BE2C (cell line): Measurements from ENCODE around the gene MRTO4.
A peak's percentile ranks its signal among the peaks of the same experiment; 100 is the strongest.
"Not testable (repeated sequence)": the region's sequence is repeated elsewhere in the genome, so short reads cannot be mapped to it uniquely, and the experiment has no call there.

ENCODE experiments used
- DNase-seq: peaks from one replicate; pipeline ENCODE4 v3.0.0-alpha.2; 2020
- H3K27me3 ChIP-seq: fragments of 250-450 bp; sonication (Bioruptor Pico); 2 replicates; pipeline ENCODE4 v1.5.1; 2020; ENCODE audit warnings: mild to moderate bottlenecking
- H3K36me3 ChIP-seq: fragments of 250-450 bp; sonication (Bioruptor Pico); 2 replicates; pipeline ENCODE4 v1.5.1; 2020; ENCODE audit warnings: mild to moderate bottlenecking
- H3K4me1 ChIP-seq: fragments of 250-450 bp; sonication (Bioruptor Pico); 2 replicates; pipeline ENCODE4 v1.5.1; 2020
- H3K4me3 ChIP-seq: 2 replicates; pipeline ENCODE4 v1.5.1; 2011; ENCODE audit warnings: low read depth, low read length
- H3K9me3 ChIP-seq: fragments of 250-450 bp; sonication (Bioruptor Pico); 2 replicates; pipeline ENCODE4 v1.5.1; 2020
- CTCF ChIP-seq: IDR thresholded peaks from 2 replicates; pipeline ENCODE4 v1.5.1; 2012; ENCODE audit warnings: mild to moderate bottlenecking, low read depth, low read length

MRTO4 gene

GRCh38 chr1:19210772-19211549, 40.6 kb upstream of the MRTO4 start:
- DNase-seq = no peak
- H3K36me3 ChIP-seq = no peaks in the 10 kb centered on the region

GRCh38 chr1:19212167-19212566, 39.4 kb upstream of the MRTO4 start:
- Histone ChIP-seq H3K4me1 (no peaks in the 10 kb centered on the region), H3K4me3 (no peak overlapping the region), H3K9me3 (no peaks in the 10 kb centered on the region), H3K27me3 (no peaks in the 10 kb centered on the region), H3K36me3 (no peaks in the 10 kb centered on the region; the same call in 1 of the 2 replicates)
- DNase-seq = no peak
- no peak for TF ChIP-seq CTCF

More at GRCh38 chr1:19210772-19211549, 40.6 kb upstream of the MRTO4 start:
- Histone ChIP-seq H3K4me1 (no peaks in the 10 kb centered on the region), H3K27me3 (no peaks in the 10 kb centered on the region), H3K9me3 (no peaks in the 10 kb centered on the region), H3K4me3 (peak overlapping the region; percentile 87)
- TF ChIP-seq CTCF = no peak

- H3K4me1 ChIP-seq = no peaks in the 10 kb centered on the region
- no peak for DNase-seq
Observed at GRCh38 chr1:19213580-19213979, 38.0 kb upstream of the MRTO4 start.

GRCh38 chr1:19216585-19216984, 35.0 kb upstream of the MRTO4 start:
- peaks cover 12% of the 10 kb centered on the region for H3K36me3 ChIP-seq
- H3K4me3 ChIP-seq, H3K4me1 ChIP-seq, DNase-seq, H3K9me3 ChIP-seq, H3K27me3 ChIP-seq: not testable (repeated sequence)

More at GRCh38 chr1:19213580-19213979, 38.0 kb upstream of the MRTO4 start:
- Histone ChIP-seq H3K27me3 (no peaks in the 10 kb centered on the region), H3K4me3 (no peak overlapping the region), H3K36me3 (no peaks in the 10 kb centered on the region; the same call in 1 of the 2 replicates), H3K9me3 (no peaks in the 10 kb centered on the region)
- TF ChIP-seq CTCF = no peak

- Histone ChIP-seq H3K36me3 (peaks cover 20% of the 10 kb centered on the region), H3K4me3 (no peak overlapping the region), H3K27me3 (no peaks in the 10 kb centered on the region), H3K4me1 (no peaks in the 10 kb centered on the region), H3K9me3 (no peaks in the 10 kb centered on the region)
- no peak for DNase-seq
- no peak for TF ChIP-seq CTCF
Observed at GRCh38 chr1:19219451-19219850, 32.2 kb upstream of the MRTO4 start.

- TF ChIP-seq CTCF = no peak
- Histone ChIP-seq H3K36me3 (peaks cover 21% of the 10 kb centered on the region), H3K4me1 (no peaks in the 10 kb centered on the region), H3K9me3 (no peaks in the 10 kb centered on the region), H3K4me3 (no peak overlapping the region), H3K27me3 (no peaks in the 10 kb centered on the region)
- DNase-seq = no peak
Observed at GRCh38 chr1:19220080-19220846, 31.3 kb upstream of the MRTO4 start.
